Neural cell (in vitro differentiated cells): ENCODE measurements around the gene DNM3. TPM values are rescaled to one million over a fixed set of nuclear protein-coding genes. Genes with fewer than 3 reads are reported as not detected.

Source experiments
- H2AFZ ChIP-seq: fragments of 200-600, 300-800 bp; sonication (generic), shearing (Covaris generic); 2 replicates; pipeline ENCODE4 v1.6.0; 2014; ENCODE audit warnings: low read depth, mild to moderate bottlenecking, antibody characterized with exemption, low read length, moderate library complexity
- H3F3A ChIP-seq: fragments of 200-600 bp; shearing (Covaris generic); 2 replicates; pipeline ENCODE4 v1.6.1; 2016; ENCODE audit warnings: mild to moderate bottlenecking, moderate library complexity, mixed read lengths, antibody characterized with exemption, low read length; ENCODE audit not compliant: insufficient read depth, poor library complexity, severe bottlenecking
- H3K27ac ChIP-seq: fragments of 200-600, 300-800 bp; sonication (generic), shearing (Covaris generic); 2 replicates; pipeline ENCODE4 v1.5.1; 2014; ENCODE audit warnings: mild to moderate bottlenecking, low read length, moderate library complexity
- H3K27me3 ChIP-seq: fragments of 300-800, 200-600 bp; sonication (generic), shearing (Covaris generic); 2 replicates; pipeline ENCODE4 v1.6.0; 2014; ENCODE audit warnings: mild to moderate bottlenecking, low read depth, low read length, moderate library complexity; ENCODE audit not compliant: insufficient read depth
- H3K36me3 ChIP-seq: fragments of 300-800, 200-600 bp; sonication (generic), shearing (Covaris generic); 2 replicates; pipeline ENCODE4 v1.5.1; 2014; ENCODE audit warnings: mild to moderate bottlenecking, antibody characterized with exemption, low read length, moderate library complexity; ENCODE audit not compliant: insufficient read depth
- H3K4me2 ChIP-seq: fragments of 300-800, 200-600 bp; sonication (generic), shearing (Covaris generic); 2 replicates; pipeline ENCODE4 v1.6.0; 2014; ENCODE audit warnings: mild to moderate bottlenecking, low read length
- H3K4me3 ChIP-seq: fragments of 300-800, 200-600 bp; sonication (generic), shearing (Covaris generic); 2 replicates; pipeline ENCODE4 v1.5.1; 2014; ENCODE audit warnings: mild to moderate bottlenecking, low read length, moderate library complexity
- H3K79me2 ChIP-seq: fragments of 200-600 bp; shearing (Covaris generic); replicated peaks from 2 replicates; pipeline ENCODE4 v1.6.0; 2014; ENCODE audit warnings: mild to moderate bottlenecking, low read length, moderate library complexity; ENCODE audit not compliant: insufficient read depth
- H3K9ac ChIP-seq: fragments of 300-800, 200-600 bp; sonication (generic), shearing (Covaris generic); 2 replicates; pipeline ENCODE4 v1.6.1; 2016; ENCODE audit warnings: mild to moderate bottlenecking, low read length, mixed read lengths
- H3K9me2 ChIP-seq: fragments of 200-600 bp; shearing (Covaris generic); 2 replicates; pipeline ENCODE4 v1.6.1; 2016; ENCODE audit warnings: mild to moderate bottlenecking, low read length, mixed read lengths; ENCODE audit not compliant: insufficient read depth
- H3K9me3 ChIP-seq: fragments of 200-600, 300-800 bp; sonication (generic), shearing (Covaris generic); 2 replicates; pipeline ENCODE4 v1.6.1; 2016; ENCODE audit warnings: mild to moderate bottlenecking, mixed run types, low read length, moderate library complexity, mixed read lengths
- H4K20me1 ChIP-seq: fragments of 200-600 bp; shearing (Covaris generic); 2 replicates; pipeline ENCODE4 v1.6.1; 2016; ENCODE audit warnings: mild to moderate bottlenecking, mixed run types; ENCODE audit not compliant: insufficient read depth
- CTCF ChIP-seq: fragments of 450-650 bp; IDR thresholded peaks from 2 replicates; pipeline ENCODE4 v1.5.1; 2014; ENCODE audit warnings: antibody characterized with exemption, mild to moderate bottlenecking, moderate library complexity; ENCODE audit not compliant: poor library complexity, severe bottlenecking
- EP300 ChIP-seq: fragments of 450-650 bp; conservative IDR thresholded peaks from 2 replicates; pipeline ENCODE4 v1.6.1; 2014; ENCODE audit warnings: antibody characterized with exemption, mild to moderate bottlenecking, moderate library complexity; ENCODE audit not compliant: poor library complexity, severe bottlenecking
- EZH2 ChIP-seq: fragments of 200-600, 300-800 bp; shearing (Covaris generic), sonication (generic); IDR thresholded peaks from 2 replicates; pipeline ENCODE4 v1.6.1; 2014; ENCODE audit warnings: antibody characterized with exemption, low read length, borderline replicate concordance, mild to moderate bottlenecking; ENCODE audit not compliant: insufficient read depth, poor library complexity, severe bottlenecking
- MXI1 ChIP-seq: fragments of 450-650 bp; conservative IDR thresholded peaks from 2 replicates; pipeline ENCODE4 v1.6.1; 2014; ENCODE audit warnings: antibody characterized with exemption, mild to moderate bottlenecking; ENCODE audit not compliant: poor library complexity, severe bottlenecking
- POLR2AphosphoS5 ChIP-seq: IDR thresholded peaks from 2 replicates; pipeline ENCODE4 v1.6.1; 2012
- RAD21 ChIP-seq: fragments of 450-650 bp; conservative IDR thresholded peaks from 2 replicates; pipeline ENCODE4 v1.6.1; 2014; ENCODE audit warnings: antibody characterized with exemption, mild to moderate bottlenecking, moderate library complexity
- SMC3 ChIP-seq: fragments of 450-650 bp; conservative IDR thresholded peaks from 2 replicates; pipeline ENCODE4 v1.6.1; 2014; ENCODE audit warnings: antibody characterized with exemption, mild to moderate bottlenecking, moderate library complexity; ENCODE audit not compliant: poor library complexity
- TAF1 ChIP-seq: IDR thresholded peaks from 2 replicates; pipeline ENCODE4 v1.6.1; 2012; ENCODE audit warnings: low read depth
- polyA plus RNA-seq: library from polyadenylated mRNA; depleted of rRNA; stranded (reverse); fragments of >200 nt; gene quantifications from 2 replicates; pipeline ENCODE4 v1.2.3, GENCODE V29; 2014
- TF ChIP-seq, protein P1 (sequence below): IDR thresholded peaks from 2 replicates; pipeline ENCODE4 v1.6.1; 2012; ENCODE audit warnings: borderline replicate concordance

DNM3 gene
- polyA plus RNA-seq, 1 donor from 2014 or later = 37.1 TPM

DNA sequence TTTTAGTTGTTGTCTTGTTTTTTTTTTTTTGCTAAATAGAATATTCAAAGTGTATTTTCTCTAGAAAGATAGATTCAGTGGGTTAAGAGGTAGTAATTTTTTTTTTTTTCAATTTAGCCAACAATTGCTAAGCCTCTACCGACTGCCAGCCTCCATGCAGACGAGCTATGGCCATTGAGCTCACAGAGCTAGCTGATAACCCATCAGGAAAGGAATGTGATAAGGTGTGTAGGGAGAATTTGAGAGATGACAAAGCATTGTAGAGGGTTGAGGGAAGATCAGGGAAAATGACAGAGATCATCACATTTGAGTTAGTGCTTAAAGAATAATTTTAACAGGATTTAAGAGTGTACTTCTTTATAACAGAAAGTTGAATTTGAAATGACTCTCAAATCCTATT is 30.6 kb downstream of the DNM3 start:
- no peaks in the 10 kb centered on the region for H3F3A ChIP-seq
- no peaks in the 10 kb centered on the region for H3K9me2 ChIP-seq
- no peak overlapping the region for H3K4me2 ChIP-seq
- no peak overlapping the region for H2AFZ ChIP-seq
- H3K9me3 ChIP-seq = no peaks in the 10 kb centered on the region
- H3K4me3 ChIP-seq = no peak overlapping the region
- H3K9ac ChIP-seq = no peak overlapping the region
- H3K27ac ChIP-seq = no peak overlapping the region
- no peaks in the 10 kb centered on the region for H3K79me2 ChIP-seq
- no peaks in the 10 kb centered on the region for H3K36me3 ChIP-seq
- TF ChIP-seq TAF1 (no peak), POLR2AphosphoS5 (no peak)
- H4K20me1 ChIP-seq = no peaks in the 10 kb centered on the region
- no peaks in the 10 kb centered on the region for H3K27me3 ChIP-seq

GRCh38 chr1:171872430-171872829 is 31.1 kb downstream of the DNM3 start:
- Histone ChIP-seq H3K36me3 (no peaks in the 10 kb centered on the region), H3K9me2 (no peaks in the 10 kb centered on the region), H3K9ac (no peak overlapping the region), H3K79me2 (no peaks in the 10 kb centered on the region), H4K20me1 (no peaks in the 10 kb centered on the region), H3K27ac (no peak overlapping the region), H3K27me3 (no peaks in the 10 kb centered on the region), H3K4me2 (no peak overlapping the region), H3K9me3 (no peaks in the 10 kb centered on the region), H3F3A (no peaks in the 10 kb centered on the region), H2AFZ (no peak overlapping the region), H3K4me3 (no peak overlapping the region)
- TF ChIP-seq, protein P1, sequence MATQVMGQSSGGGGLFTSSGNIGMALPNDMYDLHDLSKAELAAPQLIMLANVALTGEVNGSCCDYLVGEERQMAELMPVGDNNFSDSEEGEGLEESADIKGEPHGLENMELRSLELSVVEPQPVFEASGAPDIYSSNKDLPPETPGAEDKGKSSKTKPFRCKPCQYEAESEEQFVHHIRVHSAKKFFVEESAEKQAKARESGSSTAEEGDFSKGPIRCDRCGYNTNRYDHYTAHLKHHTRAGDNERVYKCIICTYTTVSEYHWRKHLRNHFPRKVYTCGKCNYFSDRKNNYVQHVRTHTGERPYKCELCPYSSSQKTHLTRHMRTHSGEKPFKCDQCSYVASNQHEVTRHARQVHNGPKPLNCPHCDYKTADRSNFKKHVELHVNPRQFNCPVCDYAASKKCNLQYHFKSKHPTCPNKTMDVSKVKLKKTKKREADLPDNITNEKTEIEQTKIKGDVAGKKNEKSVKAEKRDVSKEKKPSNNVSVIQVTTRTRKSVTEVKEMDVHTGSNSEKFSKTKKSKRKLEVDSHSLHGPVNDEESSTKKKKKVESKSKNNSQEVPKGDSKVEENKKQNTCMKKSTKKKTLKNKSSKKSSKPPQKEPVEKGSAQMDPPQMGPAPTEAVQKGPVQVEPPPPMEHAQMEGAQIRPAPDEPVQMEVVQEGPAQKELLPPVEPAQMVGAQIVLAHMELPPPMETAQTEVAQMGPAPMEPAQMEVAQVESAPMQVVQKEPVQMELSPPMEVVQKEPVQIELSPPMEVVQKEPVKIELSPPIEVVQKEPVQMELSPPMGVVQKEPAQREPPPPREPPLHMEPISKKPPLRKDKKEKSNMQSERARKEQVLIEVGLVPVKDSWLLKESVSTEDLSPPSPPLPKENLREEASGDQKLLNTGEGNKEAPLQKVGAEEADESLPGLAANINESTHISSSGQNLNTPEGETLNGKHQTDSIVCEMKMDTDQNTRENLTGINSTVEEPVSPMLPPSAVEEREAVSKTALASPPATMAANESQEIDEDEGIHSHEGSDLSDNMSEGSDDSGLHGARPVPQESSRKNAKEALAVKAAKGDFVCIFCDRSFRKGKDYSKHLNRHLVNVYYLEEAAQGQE = no peak
- TF ChIP-seq CTCF (no peak), SMC3 (no peak), EZH2 (no peak), MXI1 (no peak), EP300 (no peak), RAD21 (no peak), POLR2AphosphoS5 (no peak), TAF1 (no peak)

DNA sequence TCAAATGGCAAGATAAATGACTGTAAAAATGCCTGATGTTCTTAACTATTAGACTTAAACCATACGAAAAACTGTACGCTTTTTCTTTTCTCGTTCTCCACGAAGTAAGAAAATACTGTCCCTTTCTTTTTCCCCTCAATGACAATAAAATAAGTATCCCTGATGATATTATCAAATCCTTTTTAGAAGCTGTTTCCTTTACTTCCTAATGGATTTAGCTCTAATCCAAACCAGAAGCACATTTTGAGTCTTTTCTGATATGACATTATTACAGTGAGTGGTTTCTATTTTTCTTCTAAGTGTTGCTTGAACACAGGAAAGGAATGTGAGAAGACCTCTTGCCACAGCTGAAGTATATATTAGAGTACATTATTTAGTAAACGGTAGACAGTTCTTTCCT is 32.4 kb downstream of the DNM3 start:
- H3K4me3 ChIP-seq = no peak overlapping the region
- H3K79me2 ChIP-seq = no peaks in the 10 kb centered on the region
- H3K9me3 ChIP-seq = no peaks in the 10 kb centered on the region
- no peaks in the 10 kb centered on the region for H3F3A ChIP-seq
- no peaks in the 10 kb centered on the region for H3K9me2 ChIP-seq
- H3K4me2 ChIP-seq = no peak overlapping the region
- H3K27me3 ChIP-seq = no peaks in the 10 kb centered on the region
- H3K27ac ChIP-seq = no peak overlapping the region
- H3K36me3 ChIP-seq = no peaks in the 10 kb centered on the region
- no peak overlapping the region for H2AFZ ChIP-seq
- TF ChIP-seq CTCF (no peak), EZH2 (no peak), EP300 (no peak), SMC3 (no peak), RAD21 (no peak), TAF1 (no peak), MXI1 (no peak), POLR2AphosphoS5 (no peak)
- TF ChIP-seq, protein P1 = no peak
- no peaks in the 10 kb centered on the region for H4K20me1 ChIP-seq
- H3K9ac ChIP-seq = no peak overlapping the region
